Fibroblast of lung (primary cell): ENCODE data around the gene C17orf50. TPM values are rescaled to one million over a fixed set of nuclear protein-coding genes. Genes with fewer than 3 reads are reported as not detected.

ENCODE experiments used
- DNase-seq, 2 donors: peaks; one replicate each; pipeline versions ENCODE4 v3.0.0 to v3.0.0-alpha.2; 2010; ENCODE audit warnings: low read depth in 2 of 2
- H2AFZ ChIP-seq: 2 replicates; pipeline ENCODE4 v1.5.1; 2012; ENCODE audit warnings: low read length, control low read depth, inconsistent platforms
- H3K27ac ChIP-seq: 2 replicates; pipeline ENCODE4 v1.5.1; 2011; ENCODE audit warnings: low read length, control low read depth; ENCODE audit not compliant: insufficient read depth
- H3K27me3 ChIP-seq: 2 replicates; pipeline ENCODE4 v1.5.1; 2011; ENCODE audit warnings: mild to moderate bottlenecking, low read length; ENCODE audit not compliant: control insufficient read depth, insufficient read depth
- H3K36me3 ChIP-seq: 2 replicates; pipeline ENCODE4 v1.5.1; 2011; ENCODE audit warnings: low read length; ENCODE audit not compliant: control insufficient read depth, insufficient read depth
- H3K4me1 ChIP-seq: 2 replicates; pipeline ENCODE4 v1.5.1; 2011; ENCODE audit warnings: low read length; ENCODE audit not compliant: control insufficient read depth, insufficient read depth; ENCODE audit errors: extremely low read depth
- H3K4me2 ChIP-seq: 2 replicates; pipeline ENCODE4 v1.5.1; 2011; ENCODE audit warnings: low read length, control low read depth; ENCODE audit not compliant: insufficient read depth; ENCODE audit errors: extremely low read depth
- H3K4me3 ChIP-seq, 4 experiments: fragments of 200-600 bp in 1 of 4; sonication (generic) in 1 of 4; replicated peaks in 1 of 4; 2 replicates each; pipeline ENCODE4 v1.5.1; 2011 to 2016; ENCODE audit warnings: low read length in 4 of 4, low read depth in 3 of 4, mild to moderate bottlenecking in 3 of 4, control low read depth in 2 of 4, inconsistent platforms in 1 of 4, mixed read lengths in 1 of 4; ENCODE audit not compliant: insufficient read depth in 1 of 4; ENCODE audit errors: control extremely low read depth in 1 of 4
- H3K79me2 ChIP-seq: 2 replicates; pipeline ENCODE4 v1.5.1; 2012; ENCODE audit warnings: mild to moderate bottlenecking, low read length, inconsistent platforms; ENCODE audit not compliant: control insufficient read depth, insufficient read depth
- H3K9ac ChIP-seq: 2 replicates; pipeline ENCODE4 v1.5.1; 2011; ENCODE audit warnings: mild to moderate bottlenecking, low read length, control low read depth; ENCODE audit not compliant: insufficient read depth
- H3K9me3 ChIP-seq: 2 replicates; pipeline ENCODE4 v1.5.1; 2012; ENCODE audit warnings: low read depth, low read length; ENCODE audit not compliant: control insufficient read depth, insufficient read depth
- H4K20me1 ChIP-seq: 2 replicates; pipeline ENCODE4 v1.5.1; 2011; ENCODE audit warnings: low read length; ENCODE audit not compliant: control insufficient read depth, insufficient read depth; ENCODE audit errors: extremely low read depth
- EZH2 ChIP-seq: IDR thresholded peaks from 2 replicates; pipeline ENCODE4 v1.5.1; 2012; ENCODE audit warnings: low read length, control low read depth, mild to moderate bottlenecking; ENCODE audit errors: missing control alignments
- polyA plus RNA-seq, 2 donors: library from polyadenylated mRNA; depleted of rRNA in 1 of 2; stranded (reverse) in 1 of 2; unstranded in 1 of 2; fragments of >200 nt; gene quantifications; 2 replicates each; pipeline ENCODE4 v1.2.1, GENCODE V29; 2011 to 2012; ENCODE audit warnings: missing spikeins in 1 of 2
- total RNA-seq: library from RNA; depleted of rRNA; stranded (reverse); fragments of >200 nt; gene quantifications from 2 replicates; pipeline ENCODE4 v1.2.1, GENCODE V29; 2014
- TF ChIP-seq, protein P1 (sequence below), 2 donors: IDR thresholded peaks in 1 of 2; conservative IDR thresholded peaks in 1 of 2; 1 replicate in 1 of 2; 2 replicates in 1 of 2; pipeline ENCODE4 v1.5.1; 2011 to 2012; ENCODE audit warnings: low read length in 2 of 2, control low read depth in 1 of 2, inconsistent platforms in 1 of 2, low read depth in 1 of 2, mild to moderate bottlenecking in 1 of 2

C17orf50 gene
- total and polyA plus RNA-seq, 2 donors (not counting 1 experiment from before 2014, with no cell fraction given), result not detected

DNA sequence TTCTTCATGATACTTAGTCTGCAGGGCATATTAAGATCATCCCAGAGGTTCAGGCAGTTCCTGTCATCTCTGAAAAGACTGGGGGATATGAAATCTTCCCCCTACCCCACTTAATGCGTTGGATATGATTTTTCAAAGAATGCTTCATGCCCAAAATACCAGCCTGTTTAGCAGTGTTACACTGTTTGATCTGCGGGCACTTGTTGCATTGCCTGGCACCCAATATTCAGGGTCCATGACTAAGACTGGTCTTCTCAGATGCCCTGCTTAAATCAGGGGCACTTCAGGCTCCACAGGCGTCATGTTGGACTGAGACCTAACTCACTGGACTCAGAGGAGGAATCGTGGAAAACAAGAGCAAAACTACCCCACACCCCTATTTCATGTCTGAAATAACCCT is 35.6 kb upstream of the C17orf50 start:
- Histone ChIP-seq H3K27me3 (no peaks in the 10 kb centered on the region), H3K79me2 (no peaks in the 10 kb centered on the region), H2AFZ (no peak overlapping the region), H3K36me3 (peaks cover 8% of the 10 kb centered on the region), H3K9me3 (no peaks in the 10 kb centered on the region), H3K4me3 (no peak overlapping the region), H4K20me1 (no peaks in the 10 kb centered on the region), H3K4me1 (peaks cover 8% of the 10 kb centered on the region), H3K4me2 (no peak overlapping the region), H3K9ac (no peak overlapping the region), H3K27ac (no peak overlapping the region)
- DNase-seq, result no peak
- TF ChIP-seq, protein P1, sequence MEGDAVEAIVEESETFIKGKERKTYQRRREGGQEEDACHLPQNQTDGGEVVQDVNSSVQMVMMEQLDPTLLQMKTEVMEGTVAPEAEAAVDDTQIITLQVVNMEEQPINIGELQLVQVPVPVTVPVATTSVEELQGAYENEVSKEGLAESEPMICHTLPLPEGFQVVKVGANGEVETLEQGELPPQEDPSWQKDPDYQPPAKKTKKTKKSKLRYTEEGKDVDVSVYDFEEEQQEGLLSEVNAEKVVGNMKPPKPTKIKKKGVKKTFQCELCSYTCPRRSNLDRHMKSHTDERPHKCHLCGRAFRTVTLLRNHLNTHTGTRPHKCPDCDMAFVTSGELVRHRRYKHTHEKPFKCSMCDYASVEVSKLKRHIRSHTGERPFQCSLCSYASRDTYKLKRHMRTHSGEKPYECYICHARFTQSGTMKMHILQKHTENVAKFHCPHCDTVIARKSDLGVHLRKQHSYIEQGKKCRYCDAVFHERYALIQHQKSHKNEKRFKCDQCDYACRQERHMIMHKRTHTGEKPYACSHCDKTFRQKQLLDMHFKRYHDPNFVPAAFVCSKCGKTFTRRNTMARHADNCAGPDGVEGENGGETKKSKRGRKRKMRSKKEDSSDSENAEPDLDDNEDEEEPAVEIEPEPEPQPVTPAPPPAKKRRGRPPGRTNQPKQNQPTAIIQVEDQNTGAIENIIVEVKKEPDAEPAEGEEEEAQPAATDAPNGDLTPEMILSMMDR (conservative IDR thresholded peaks at IDR 0.05 in 1 of 2, IDR thresholded peaks at IDR 0.05 in 1 of 2; ENCODE audit: low read depth in 1 of 2, low read length in 2 of 2), result no peak
- no peak for TF ChIP-seq EZH2

DNA sequence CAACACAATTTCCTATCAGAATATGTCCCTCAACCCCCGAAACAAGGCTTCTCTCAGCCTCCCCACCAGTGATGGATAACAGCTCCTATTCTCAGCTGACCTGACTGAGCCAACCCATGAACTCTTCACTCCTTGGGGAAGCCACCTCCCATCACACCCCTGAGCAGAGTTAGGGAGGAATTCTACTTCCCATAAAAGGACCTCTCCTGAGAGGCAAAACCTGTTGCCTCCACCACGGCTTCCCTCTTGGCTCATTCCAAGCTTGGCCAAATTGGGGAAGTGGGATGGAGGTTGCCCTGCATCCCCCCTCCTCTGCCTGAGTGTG is 34.9 kb upstream of the C17orf50 start:
- Histone ChIP-seq H3K9me3 (no peaks in the 10 kb centered on the region), H3K4me3 (no peak overlapping the region), H2AFZ (no peak overlapping the region), H3K4me1 (peaks cover 8% of the 10 kb centered on the region), H3K9ac (no peak overlapping the region), H3K27me3 (no peaks in the 10 kb centered on the region), H3K4me2 (no peak overlapping the region), H3K79me2 (no peaks in the 10 kb centered on the region), H3K27ac (no peak overlapping the region), H4K20me1 (no peaks in the 10 kb centered on the region), H3K36me3 (peaks cover 8% of the 10 kb centered on the region)
- no peak for TF ChIP-seq EZH2
- TF ChIP-seq, protein P1 (conservative IDR thresholded peaks at IDR 0.05 in 1 of 2, IDR thresholded peaks at IDR 0.05 in 1 of 2; ENCODE audit: low read depth in 1 of 2, low read length in 2 of 2), result no peak
- no peak for DNase-seq

DNA sequence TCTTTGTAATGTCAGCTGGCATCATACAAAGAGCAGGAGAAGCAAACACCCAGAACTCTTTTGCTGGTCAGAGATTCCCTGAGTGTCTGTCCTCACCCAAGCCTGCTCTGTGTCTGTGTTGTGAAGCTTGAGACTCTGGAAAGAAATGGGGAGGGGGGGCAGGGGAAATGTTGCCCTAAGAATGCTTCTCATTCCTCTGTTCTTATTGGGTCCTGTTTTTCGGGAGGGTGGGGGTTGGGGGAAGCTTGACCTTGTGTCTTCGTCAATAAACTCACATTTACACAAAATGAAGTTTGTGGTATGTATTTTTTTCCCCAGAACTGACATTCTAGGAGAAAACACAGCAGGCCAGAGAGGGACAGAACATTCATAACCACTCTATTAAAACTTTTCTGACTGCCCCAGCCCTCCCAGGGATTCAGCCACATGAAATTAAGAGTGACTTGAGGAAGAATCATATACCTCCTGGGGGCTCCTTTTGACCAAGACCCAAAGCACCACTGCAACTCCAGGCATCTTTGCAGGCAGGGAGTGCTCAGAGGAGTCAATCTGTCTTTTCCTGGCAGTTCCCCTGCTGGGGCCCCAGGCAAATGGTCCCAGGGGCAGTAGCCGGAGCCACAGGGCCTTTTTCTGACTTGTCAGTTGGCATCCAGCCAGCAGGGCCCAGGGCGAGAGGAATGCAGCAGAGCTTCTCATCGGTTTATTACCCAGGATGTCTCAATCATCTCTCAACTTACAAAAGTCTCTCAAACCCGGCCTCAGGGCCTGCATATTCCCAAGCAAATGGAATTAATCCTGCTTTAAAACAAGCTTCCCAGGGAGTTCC is 34.3 kb upstream of the C17orf50 start:
- Histone ChIP-seq H3K4me1 (peaks cover 8% of the 10 kb centered on the region), H3K4me2 (no peak overlapping the region), H3K27me3 (no peaks in the 10 kb centered on the region), H3K36me3 (peaks cover 8% of the 10 kb centered on the region), H4K20me1 (no peaks in the 10 kb centered on the region), H3K4me3 (no peak overlapping the region), H2AFZ (no peak overlapping the region), H3K9me3 (no peaks in the 10 kb centered on the region), H3K27ac (no peak overlapping the region), H3K9ac (no peak overlapping the region), H3K79me2 (no peaks in the 10 kb centered on the region)
- DNase-seq, result peak; percentile 76 to 93
- TF ChIP-seq EZH2, result no peak
- TF ChIP-seq, protein P1 (conservative IDR thresholded peaks at IDR 0.05 in 1 of 2, IDR thresholded peaks at IDR 0.05 in 1 of 2; ENCODE audit: low read depth in 1 of 2, low read length in 2 of 2), result no peak
